GM12878 (cell line): Measurements from ENCODE around the gene HEXIM1. TPM values are rescaled to one million over a fixed set of nuclear protein-coding genes. Genes with fewer than 3 reads are reported as not detected.

Experiments
- ATAC-seq: fragments of 200-7000 bp; cut with Tn5 transposase; 3 replicates; pipeline ENCODE4 v1.9.1; 2020; ENCODE audit warnings: mild to moderate bottlenecking, moderate library complexity
- BruUV-seq: library from RNA; stranded (reverse); fragments of 400-500 nt; replicated peaks from 2 replicates; lab custom pipeline; 2021; lab: Mats Ljungman, UMichigan
- CTCF ChIA-PET: fragments of 300-600 bp; sonication (Branson Sonifier 250); formaldehyde crosslinking; extraction: SDS; loops from one replicate; lab custom pipeline; 2021; ENCODE audit warnings: inconsistent platforms; lab: Yijun Ruan, JAX
- POLR2A ChIA-PET: fragments of 350-600 bp; formaldehyde crosslinking; extraction: SDS; loops from one replicate; lab custom pipeline; 2021; ENCODE audit warnings: inconsistent platforms; lab: Charles Lee
- RAD21 ChIA-PET: fragments of 300-600 bp; sonication (Branson Sonifier 250); formaldehyde crosslinking; loops from one replicate; lab custom pipeline; 2023; ENCODE audit warnings: antibody characterized with exemption; ENCODE audit not compliant: unreplicated experiment; lab: Charles Lee
- SMC1A ChIA-PET: fragments of 300-600 bp; sonication (Branson Sonifier 250); formaldehyde crosslinking; loops from one replicate; lab custom pipeline; 2023; ENCODE audit not compliant: unreplicated experiment, uncharacterized antibody; lab: Charles Lee
- DNase-seq: peaks from one replicate; pipeline ENCODE4 v3.0.0-alpha.2; 2011; ENCODE audit warnings: low read depth, low spot score
- FAIRE-seq: peaks from 3 replicates; lab custom pipeline; 2011; peaks lifted over from hg19 to GRCh38; lab: Jason Lieb, UNC
- H2AFZ ChIP-seq: 2 replicates; pipeline ENCODE4 v1.6.0; 2011; ENCODE audit warnings: low read depth, low read length, control low read depth; ENCODE audit not compliant: control insufficient read depth
- H3K27ac ChIP-seq: 2 replicates; pipeline ENCODE4 v1.5.1; 2011; ENCODE audit warnings: control low read depth; ENCODE audit not compliant: control insufficient read depth, insufficient read depth
- H3K27me3 ChIP-seq, 2 experiments: replicated peaks in 1 of 2; 2 replicates each; pipeline versions ENCODE4 v1.6.0 to v1.6.1; 2011; ENCODE audit warnings: low read length in 1 of 2; ENCODE audit not compliant: control insufficient read depth in 2 of 2, insufficient read depth in 2 of 2
- H3K36me3 ChIP-seq, 2 experiments: 2 replicates each; pipeline ENCODE4 v1.5.1; 2011; ENCODE audit warnings: low read length in 1 of 2; ENCODE audit not compliant: control insufficient read depth in 2 of 2, insufficient read depth in 2 of 2
- H3K4me1 ChIP-seq: 2 replicates; pipeline ENCODE4 v1.6.1; 2011; ENCODE audit warnings: mild to moderate bottlenecking, low read length, moderate library complexity, mixed read lengths; ENCODE audit not compliant: control insufficient read depth, insufficient read depth
- H3K4me2 ChIP-seq: 2 replicates; pipeline ENCODE4 v1.6.0; 2011; ENCODE audit warnings: control low read depth; ENCODE audit not compliant: control insufficient read depth, insufficient read depth
- H3K4me3 ChIP-seq: fragments of 200-600 bp; sonication (generic); 2 replicates; pipeline ENCODE4 v1.5.1; 2016
- H3K79me2 ChIP-seq: 2 replicates; pipeline ENCODE4 v1.6.0; 2011; ENCODE audit warnings: low read length; ENCODE audit not compliant: control insufficient read depth, insufficient read depth
- H3K9ac ChIP-seq: 2 replicates; pipeline ENCODE4 v1.8.0; 2011; ENCODE audit warnings: low read length, control low read depth, mixed read lengths; ENCODE audit not compliant: control insufficient read depth, insufficient read depth
- H3K9me3 ChIP-seq: replicated peaks from 3 replicates; pipeline ENCODE4 v1.5.1; 2011; ENCODE audit warnings: mild to moderate bottlenecking, low read length; ENCODE audit not compliant: control insufficient read depth, insufficient read depth
- H4K20me1 ChIP-seq: 2 replicates; pipeline ENCODE4 v1.6.0; 2011; ENCODE audit not compliant: control insufficient read depth, insufficient read depth
- ATF7 ChIP-seq: fragments of 450-650 bp; IDR thresholded peaks from 2 replicates; pipeline ENCODE4 v1.6.1; 2016; ENCODE audit warnings: low read depth, mild to moderate bottlenecking
- BCL11A ChIP-seq: IDR thresholded peaks from 2 replicates; pipeline ENCODE4 v1.6.1; 2011; ENCODE audit warnings: low read depth, low read length
- CHD2 ChIP-seq: IDR thresholded peaks from 2 replicates; pipeline ENCODE4 v1.6.1; 2011; ENCODE audit warnings: low read depth, low read length, improper control_type of control experiment, borderline replicate concordance
- CREM ChIP-seq: IDR thresholded peaks from 2 replicates; pipeline ENCODE4 v1.6.1; 2014; ENCODE audit warnings: antibody characterized with exemption, low read depth
- EGR1 ChIP-seq, 2 experiments: IDR thresholded peaks; 1 replicate in 1 of 2; 2 replicates in 1 of 2; pipeline ENCODE4 v1.6.1; 2011 to 2012; ENCODE audit warnings: low read depth in 2 of 2, low read length in 2 of 2, borderline replicate concordance in 1 of 2, mild to moderate bottlenecking in 1 of 2, moderate library complexity in 1 of 2
- GATAD2B ChIP-seq: fragments of 450-650 bp; conservative IDR thresholded peaks from 2 replicates; pipeline ENCODE4 v1.6.1; 2017; ENCODE audit warnings: low read depth, mild to moderate bottlenecking, moderate library complexity
- IKZF2 ChIP-seq, 2 experiments: fragments of 450-650 bp; IDR thresholded peaks; 2 replicates each; pipeline ENCODE4 v1.6.1; 2017; ENCODE audit warnings: mild to moderate bottlenecking in 2 of 2, moderate library complexity in 2 of 2
- PAX5 ChIP-seq: IDR thresholded peaks from 2 replicates; pipeline ENCODE4 v1.6.1; 2011; ENCODE audit warnings: low read depth, low read length, borderline replicate concordance
- PML ChIP-seq: IDR thresholded peaks from 2 replicates; pipeline ENCODE4 v1.6.1; 2012; ENCODE audit warnings: low read length, inconsistent platforms
- POLR2A ChIP-seq: IDR thresholded peaks from 2 replicates; pipeline ENCODE4 v1.6.1; 2011; ENCODE audit warnings: low read depth, mild to moderate bottlenecking, low read length
- POLR2AphosphoS2 ChIP-seq: IDR thresholded peaks from 2 replicates; pipeline ENCODE4 v1.6.1; 2011; ENCODE audit warnings: low read depth, mild to moderate bottlenecking, low read length, improper control_type of control experiment, moderate library complexity
- POLR2AphosphoS5 ChIP-seq: IDR thresholded peaks from 2 replicates; pipeline ENCODE4 v1.6.1; 2011; ENCODE audit warnings: mild to moderate bottlenecking, low read length, inconsistent platforms
- POU2F2 ChIP-seq: IDR thresholded peaks from 3 replicates; pipeline ENCODE4 v1.6.1; 2011; ENCODE audit warnings: low read depth, mild to moderate bottlenecking, low read length, borderline replicate concordance
- RAD51 ChIP-seq: fragments of 450-650 bp; IDR thresholded peaks from 2 replicates; pipeline ENCODE4 v1.6.1; 2016; ENCODE audit warnings: moderate library complexity, mild to moderate bottlenecking, inconsistent platforms
- RUNX3 ChIP-seq: IDR thresholded peaks from 2 replicates; pipeline ENCODE4 v1.6.1; 2012; ENCODE audit warnings: low read length, inconsistent platforms
- SREBF2 ChIP-seq: IDR thresholded peaks from 2 replicates; pipeline ENCODE4 v1.6.1; 2012; ENCODE audit warnings: mild to moderate bottlenecking, low read length
- SUZ12 ChIP-seq: fragments of 200-600 bp; sonication (generic); IDR thresholded peaks from one replicate; pipeline ENCODE4 v1.6.1; 2018; ENCODE audit warnings: antibody characterized with exemption, mild to moderate bottlenecking; ENCODE audit not compliant: unreplicated experiment
- YBX1 ChIP-seq: fragments of 450-650 bp; IDR thresholded peaks from 2 replicates; pipeline ENCODE4 v1.6.1; 2016; ENCODE audit warnings: antibody characterized with exemption
- ZNF622 ChIP-seq: fragments of 450-650 bp; IDR thresholded peaks from 2 replicates; pipeline ENCODE4 v1.6.1; 2017; ENCODE audit warnings: mild to moderate bottlenecking, inconsistent platforms
- ZSCAN29 ChIP-seq: fragments of 450-650 bp; IDR thresholded peaks from 2 replicates; pipeline ENCODE4 v1.6.1; 2017; ENCODE audit warnings: mild to moderate bottlenecking, moderate library complexity
- WGBS: methylation state at CpG from one replicate; pipeline ENCODE4 v1.1.6; 2016; ENCODE audit warnings: low lambda C conversion rate; ENCODE audit not compliant: insufficient replicate concordance, insufficient coverage; ENCODE audit errors: missing lambda C conversion rate; 5-methylcytosine and 5-hydroxymethylcytosine counted together
- in situ Hi-C: fragments of 300-500 bp; cut with MboI; formaldehyde crosslinking; loops from 9 replicates; pipeline ENCODE4 v1.14.3; 2018; ENCODE audit warnings: mixed read lengths
- intact Hi-C: fragments of 100-400 bp; cut with micrococcal nuclease; formaldehyde crosslinking; loops from one replicate; pipeline ENCODE4 v1.14.2; 2022; ENCODE audit not compliant: unreplicated experiment
- polyA plus RNA-seq, 11 experiments: library from polyadenylated mRNA; depleted of rRNA in 4 of 11; unstranded in 6 of 11; stranded (reverse) in 5 of 11; fragments of >200 nt; fragmentation: Nextera tagmentation in 4 of 11; fragmentation: Illumina TruSeq in 1 of 11; extraction: Ambion mirVana in 4 of 11; extraction: Trizol in 1 of 11; gene quantifications; 1 replicate in 1 of 11; 2 replicates in 10 of 11; pipeline versions ENCODE4 v1.2.1 to v1.2.3, GENCODE V29; 2011 to 2016; ENCODE audit warnings: inconsistent platforms in 2 of 11, missing spikeins in 2 of 11, low read depth in 1 of 11
- total RNA-seq, 4 experiments: library from RNA; depleted of rRNA in 3 of 4; stranded (reverse); fragments of >200 nt in 3 of 4; fragmentation: Illumina TruSeq in 1 of 4; extraction: Trizol in 1 of 4; gene quantifications; 2 replicates each; pipeline versions ENCODE4 v1.2.1 to v1.2.3, GENCODE V29; 2013 to 2021
- TF ChIP-seq, protein P1 (sequence below), 3 experiments: IDR thresholded peaks in 2 of 3; conservative IDR thresholded peaks in 1 of 3; 2 replicates each; pipeline ENCODE4 v1.5.1; 2011; ENCODE audit warnings: low read depth in 3 of 3, low read length in 3 of 3, mild to moderate bottlenecking in 3 of 3, control low read depth in 2 of 3, moderate library complexity in 2 of 3, inconsistent platforms in 1 of 3, mixed read lengths in 1 of 3; ENCODE audit not compliant: control insufficient read depth in 2 of 3, insufficient read depth in 1 of 3; ENCODE audit errors: extremely low read depth in 1 of 3
- TF ChIP-seq, protein P2 (sequence below): IDR thresholded peaks from 2 replicates; pipeline ENCODE4 v1.6.1; 2012; ENCODE audit warnings: low read length, inconsistent platforms

The HEXIM1 gene
- total and polyA plus RNA-seq, 10 of the 15 experiments (the other 5 are each of a cell fraction or from before 2014, with no cell fraction given): 1.9 to 24.1 (median 9.0) TPM

DNA sequence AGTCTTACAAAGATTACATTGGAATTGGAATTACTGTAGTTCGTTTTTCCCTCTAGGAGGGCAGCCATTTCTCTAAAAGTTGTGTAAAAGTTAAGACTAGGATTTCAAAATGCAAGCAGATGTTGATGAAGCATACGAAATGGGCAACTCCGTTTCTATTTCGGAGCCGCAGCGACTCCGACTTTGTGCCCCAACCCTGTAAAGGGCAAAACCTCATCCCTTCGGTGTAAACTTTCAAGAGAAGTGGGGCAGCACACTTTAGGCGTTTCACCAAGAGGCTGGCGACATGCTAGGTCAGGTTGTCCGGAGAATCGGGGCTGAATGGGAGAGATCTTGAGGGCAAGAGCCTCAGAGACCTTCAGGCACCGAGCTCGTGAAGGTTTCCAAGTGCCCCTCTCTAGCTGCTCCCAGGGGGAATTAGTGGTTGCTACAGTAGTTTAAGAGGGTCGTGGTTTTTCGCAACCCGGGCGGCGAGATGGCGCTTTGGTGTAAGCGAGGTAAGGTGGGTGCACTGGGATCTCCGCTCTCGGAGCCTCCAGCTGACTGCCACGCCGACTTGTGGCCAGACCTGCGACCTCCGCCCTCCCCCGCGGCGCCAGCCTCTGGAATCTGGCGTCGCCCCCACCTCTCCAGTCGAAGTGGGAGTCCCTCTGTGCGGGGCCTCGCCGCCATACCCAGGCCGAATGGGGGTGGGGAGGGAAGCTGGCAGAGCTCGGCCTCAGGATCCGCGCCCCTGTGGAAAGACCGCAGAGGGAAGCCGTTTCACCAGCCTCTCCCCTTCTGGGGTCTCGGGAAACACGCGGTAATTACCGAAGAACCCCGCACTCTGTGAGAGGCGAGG is 12.4 kb downstream of the HEXIM1 start:
- Histone ChIP-seq H3K36me3 (no peaks in the 10 kb centered on the region), H3K4me3 (peak overlapping the region; percentile 86), H3K27me3 (no peaks in the 10 kb centered on the region), H3K4me2 (peak overlapping the region; percentile 85), H2AFZ (peak overlapping the region; percentile 30; the same call in 1 of the 2 replicates), H3K9me3 (no peaks in the 10 kb centered on the region), H3K27ac (peak overlapping the region; percentile 98), H3K79me2 (peaks cover 40% of the 10 kb centered on the region), H3K9ac (peak overlapping the region; percentile 100), H4K20me1 (no peaks in the 10 kb centered on the region), H3K4me1 (peaks cover 8% of the 10 kb centered on the region)
- ChIA-PET RAD21 (interaction anchor here (0.7 to 4.7 kb wide), 10 partner anchors 11 to 156 kb away, joined by 3 to 100 read pairs (median 4); partner anchors contain the start of genes ACBD4, HEXIM1 and MAP3K14), CTCF (interaction anchor here (0.8 to 7.4 kb wide), 11 partner anchors 10 to 381 kb away, joined by 3 to 199 read pairs (median 5); partner anchors contain the start of genes ACBD4 and HEXIM1), POLR2A (interaction anchor here (0.6 to 6.6 kb wide), 13 partner anchors 10 to 1001 kb away, joined by 3 to 239 read pairs (median 4); partner anchors contain the start of gene HEXIM1), SMC1A (interaction anchor here (0.6 to 6.4 kb wide), 11 partner anchors 10 to 250 kb away, joined by 3 to 114 read pairs (median 5); partner anchors contain the start of genes ACBD4 and HEXIM1)
- in situ Hi-C loops (no loop called here), intact Hi-C loops (loop anchor here (1.0 kb wide), 1 partner anchor 12 kb away; the partner anchor contains the start of gene HEXIM1)
- under 1% methylated on average over 45 of the region's 48 CpGs for WGBS
- DNase-seq (no peak), FAIRE-seq (no peak), ATAC-seq (peak; percentile 52)
- BruUV-seq: TSS peak; percentile 77
- TF ChIP-seq POLR2AphosphoS2 (no peak), POU2F2 (no peak), SUZ12 (no peak), PAX5 (no peak), ZNF622 (no peak), SREBF2 (no peak), EGR1 (IDR thresholded peaks at IDR 0.05; ENCODE audit: borderline replicate concordance in 1 of 2, low read depth in 2 of 2, low read length in 2 of 2) (peak in 1 of 2 experiments; percentile 35; a peak in 1 of 3 replicates), YBX1 (no peak), POLR2AphosphoS5 (peak; percentile 89), IKZF2 (IDR thresholded peaks at IDR 0.05) (peak in 1 of 2 experiments; percentile 65; a peak in 2 of 4 replicates), ZSCAN29 (no peak), POLR2A (peak; percentile 74; the same call in 1 of the 2 replicates), PML (no peak), ATF7 (no peak), RUNX3 (no peak; the same call in 1 of the 2 replicates), CREM (peak; percentile 32; the same call in 1 of the 2 replicates), RAD51 (no peak), CHD2 (no peak), GATAD2B (no peak), BCL11A (no peak)
- TF ChIP-seq, protein P1, sequence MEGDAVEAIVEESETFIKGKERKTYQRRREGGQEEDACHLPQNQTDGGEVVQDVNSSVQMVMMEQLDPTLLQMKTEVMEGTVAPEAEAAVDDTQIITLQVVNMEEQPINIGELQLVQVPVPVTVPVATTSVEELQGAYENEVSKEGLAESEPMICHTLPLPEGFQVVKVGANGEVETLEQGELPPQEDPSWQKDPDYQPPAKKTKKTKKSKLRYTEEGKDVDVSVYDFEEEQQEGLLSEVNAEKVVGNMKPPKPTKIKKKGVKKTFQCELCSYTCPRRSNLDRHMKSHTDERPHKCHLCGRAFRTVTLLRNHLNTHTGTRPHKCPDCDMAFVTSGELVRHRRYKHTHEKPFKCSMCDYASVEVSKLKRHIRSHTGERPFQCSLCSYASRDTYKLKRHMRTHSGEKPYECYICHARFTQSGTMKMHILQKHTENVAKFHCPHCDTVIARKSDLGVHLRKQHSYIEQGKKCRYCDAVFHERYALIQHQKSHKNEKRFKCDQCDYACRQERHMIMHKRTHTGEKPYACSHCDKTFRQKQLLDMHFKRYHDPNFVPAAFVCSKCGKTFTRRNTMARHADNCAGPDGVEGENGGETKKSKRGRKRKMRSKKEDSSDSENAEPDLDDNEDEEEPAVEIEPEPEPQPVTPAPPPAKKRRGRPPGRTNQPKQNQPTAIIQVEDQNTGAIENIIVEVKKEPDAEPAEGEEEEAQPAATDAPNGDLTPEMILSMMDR (IDR thresholded peaks at IDR 0.05 in 2 of 3, conservative IDR thresholded peaks at IDR 0.05 in 1 of 3; ENCODE audit: control insufficient read depth in 2 of 3, extremely low read depth in 1 of 3, insufficient read depth in 1 of 3, low read depth in 3 of 3, low read length in 3 of 3): peak in 1 of 3 experiments; percentile 26; a peak in 1 of 6 replicates
- TF ChIP-seq, protein P2, sequence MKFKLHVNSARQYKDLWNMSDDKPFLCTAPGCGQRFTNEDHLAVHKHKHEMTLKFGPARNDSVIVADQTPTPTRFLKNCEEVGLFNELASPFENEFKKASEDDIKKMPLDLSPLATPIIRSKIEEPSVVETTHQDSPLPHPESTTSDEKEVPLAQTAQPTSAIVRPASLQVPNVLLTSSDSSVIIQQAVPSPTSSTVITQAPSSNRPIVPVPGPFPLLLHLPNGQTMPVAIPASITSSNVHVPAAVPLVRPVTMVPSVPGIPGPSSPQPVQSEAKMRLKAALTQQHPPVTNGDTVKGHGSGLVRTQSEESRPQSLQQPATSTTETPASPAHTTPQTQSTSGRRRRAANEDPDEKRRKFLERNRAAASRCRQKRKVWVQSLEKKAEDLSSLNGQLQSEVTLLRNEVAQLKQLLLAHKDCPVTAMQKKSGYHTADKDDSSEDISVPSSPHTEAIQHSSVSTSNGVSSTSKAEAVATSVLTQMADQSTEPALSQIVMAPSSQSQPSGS: 0 out of 2 replicates have a peak, but pooled peaks have one; percentile 12
